Suprapubic skin (tissue), 4 donors: ENCODE measurements around the gene MATR3. TPM values are rescaled to one million over a fixed set of nuclear protein-coding genes. Genes with fewer than 3 reads are reported as not detected.

Experiments
- DNase-seq, 2 donors: peaks; one replicate each; pipeline ENCODE4 v3.0.0-alpha.2; 2019; ENCODE audit warnings: low spot score in 2 of 2
- H3K27ac ChIP-seq: fragments of 200-600 bp; sonication (generic); one replicate; pipeline ENCODE4 v1.5.1; 2019
- H3K27me3 ChIP-seq: fragments of 200-600 bp; sonication (generic); one replicate; pipeline ENCODE4 v1.5.1; 2019
- H3K36me3 ChIP-seq: fragments of 200-600 bp; sonication (generic); one replicate; pipeline ENCODE4 v1.5.1; 2019
- H3K4me1 ChIP-seq: fragments of 200-600 bp; sonication (generic); one replicate; pipeline ENCODE4 v1.5.1; 2019
- H3K4me3 ChIP-seq: fragments of 200-600 bp; sonication (generic); one replicate; pipeline ENCODE4 v1.5.1; 2019; ENCODE audit warnings: mild to moderate bottlenecking
- H3K9me3 ChIP-seq: fragments of 200-600 bp; sonication (generic); one replicate; pipeline ENCODE4 v1.5.1; 2019
- CTCF ChIP-seq, 2 donors: fragments of 200-600 bp in 1 of 2; fragments of 450-650 bp in 1 of 2; sonication (generic) in 1 of 2; IDR thresholded peaks; one replicate each; pipeline ENCODE4 v1.5.1; 2016 to 2019; ENCODE audit warnings: antibody characterized with exemption in 2 of 2, mild to moderate bottlenecking in 1 of 2, moderate library complexity in 1 of 2
- EP300 ChIP-seq: sonication (generic); formaldehyde crosslinking; IDR thresholded peaks from one replicate; pipeline ENCODE4 v1.6.1; 2017; ENCODE audit warnings: antibody characterized with exemption
- POLR2A ChIP-seq, 2 donors: fragments of 450-650 bp; IDR thresholded peaks; one replicate each; pipeline ENCODE4 v1.6.1; 2017; ENCODE audit warnings: antibody characterized with exemption in 2 of 2, mild to moderate bottlenecking in 2 of 2, moderate library complexity in 2 of 2
- POLR2AphosphoS5 ChIP-seq, 3 donors: sonication (generic); formaldehyde crosslinking; IDR thresholded peaks; one replicate each; pipeline ENCODE4 v1.6.1; 2017; ENCODE audit warnings: antibody characterized with exemption in 3 of 3
- WGBS: methylation state at CpG from one replicate; pipeline ENCODE4 v1.1.5; 2018; 5-methylcytosine and 5-hydroxymethylcytosine counted together
- total RNA-seq, 4 donors: library from RNA; depleted of rRNA; stranded (reverse); fragments of >200 nt; gene quantifications; one replicate each; pipeline ENCODE4 v1.1.0, GENCODE V29; 2016

The MATR3 gene
- total RNA-seq, 4 donors from 2014 or later = 115 to 192 (median 129) TPM

GRCh38 chr5:139378941-139379361 is 85.4 kb downstream of the MATR3 start:
- Histone ChIP-seq H3K4me1 (peaks cover 28% of the 10 kb centered on the region), H3K27me3 (no peaks in the 10 kb centered on the region), H3K9me3 (no peaks in the 10 kb centered on the region), H3K4me3 (no peak overlapping the region), H3K36me3 (peaks cover 8% of the 10 kb centered on the region), H3K27ac (no peak overlapping the region)
- no peak for TF ChIP-seq POLR2A (IDR thresholded peaks at IDR 0.05)
- TF ChIP-seq CTCF (IDR thresholded peaks at IDR 0.05) = no peak
- TF ChIP-seq EP300 = no peak
- TF ChIP-seq POLR2AphosphoS5 (IDR thresholded peaks at IDR 0.05) = no peak
- DNase-seq = peak; percentile 56 to 77
- 74% methylated on average over 10 of the region's 13 CpGs for WGBS

GRCh38 chr5:139379626-139380449 is 86.3 kb downstream of the MATR3 start:
- Histone ChIP-seq H3K27ac (no peak overlapping the region), H3K27me3 (no peaks in the 10 kb centered on the region)

More at GRCh38 chr5:139379626-139380449, 86.3 kb downstream of the MATR3 start:
- WGBS = 91% methylated on average over 12 of the region's 15 CpGs
- Histone ChIP-seq H3K36me3 (peaks cover 4% of the 10 kb centered on the region), H3K4me3 (no peak overlapping the region), H3K9me3 (no peaks in the 10 kb centered on the region), H3K4me1 (peaks cover 33% of the 10 kb centered on the region)
- DNase-seq = peak; percentile 52 to 75
- TF ChIP-seq POLR2A (IDR thresholded peaks at IDR 0.05) = no peak
- no peak for TF ChIP-seq CTCF (IDR thresholded peaks at IDR 0.05)
- no peak for TF ChIP-seq EP300
- no peak for TF ChIP-seq POLR2AphosphoS5 (IDR thresholded peaks at IDR 0.05)

Other genes with a start within 250 kb of the MATR3 start
- 10 to 100 TPM; 38.5 to 54.6 (median 41.7) TPM for gene SIL1, start 95.4 kb upstream of the MATR3 start, total RNA-seq
- gene PAIP2, start 48.1 kb downstream of the MATR3 start, total RNA-seq = 10 to 100 TPM; 50.3 to 71.0 (median 53.5) TPM
- gene SLC23A1, start 89.6 kb downstream of the MATR3 start, total RNA-seq = 1 to 10 TPM in 3 of 4 donors, not detected in 1; 2.3 to 6.4 (median 3.0) TPM
- not detected for gene MZB1, start 96.2 kb downstream of the MATR3 start, total RNA-seq
- under 1 TPM; 0.08 to 0.44 (median 0.35) TPM for gene PROB1, start 101.4 kb downstream of the MATR3 start, total RNA-seq
- 1 to 10 TPM in 3 of 4 donors, not detected in 1; 1.3 to 2.2 (median 1.4) TPM for gene SPATA24, start 110.3 kb downstream of the MATR3 start, total RNA-seq
- 1 to 10 TPM; 2.2 to 7.2 (median 2.9) TPM for gene DNAJC18, start 145.8 kb downstream of the MATR3 start, total RNA-seq
- gene ECSCR, start 169.0 kb downstream of the MATR3 start, total RNA-seq = 10 to 100 TPM in 2 of 4 donors, 1 to 10 TPM in 2; 4.2 to 16.6 (median 9.4) TPM
- gene SMIM33, start 177.3 kb downstream of the MATR3 start, total RNA-seq = not detected
- gene STING1, start 189.0 kb downstream of the MATR3 start, total RNA-seq = 10 to 100 TPM; 11.3 to 20.3 (median 14.8) TPM